ENCODE data around the gene PPEF2. TPM values are rescaled to one million over a fixed set of nuclear protein-coding genes. Genes with fewer than 3 reads are reported as not detected.

Gene PPEF2
- total RNA-seq, 3 donors from 2014 or later, result 0.15 to 0.33 TPM; not detected in 1

DNA sequence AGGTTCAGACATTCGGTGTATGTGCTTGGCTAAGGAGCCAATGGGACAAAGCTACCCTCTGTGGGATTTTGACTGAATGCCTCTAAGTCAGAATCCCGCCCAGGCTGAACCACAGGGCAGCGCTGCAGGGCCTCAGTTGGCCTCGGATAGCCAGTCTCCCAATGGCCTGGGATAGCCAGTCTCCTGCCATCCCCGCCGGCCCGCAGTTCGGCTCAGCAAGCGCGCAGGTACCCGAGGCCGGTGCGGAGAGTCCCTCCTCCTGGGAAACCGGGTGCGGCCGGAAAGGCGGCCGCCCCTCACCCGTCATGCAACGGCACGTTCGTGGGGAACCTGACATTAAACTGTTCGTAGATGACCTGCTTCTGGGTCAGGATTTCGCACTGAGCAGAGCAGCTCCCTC lies 16.1 kb downstream of the PPEF2 start:
- H3K27ac ChIP-seq, result no peak overlapping the region
- no peak for DNase-seq (ENCODE audit: low spot score in 2 of 2)
- no peaks in the 10 kb centered on the region for H3K4me1 ChIP-seq
- intact Hi-C loops (cut with DNase I; ENCODE audit: low total_unique reads), result no loop called here
- no peak for TF ChIP-seq POLR2A (IDR thresholded peaks at IDR 0.05)
- TF ChIP-seq POLR2AphosphoS5 (IDR thresholded peaks at IDR 0.05), result no peak
- TF ChIP-seq, protein P1, sequence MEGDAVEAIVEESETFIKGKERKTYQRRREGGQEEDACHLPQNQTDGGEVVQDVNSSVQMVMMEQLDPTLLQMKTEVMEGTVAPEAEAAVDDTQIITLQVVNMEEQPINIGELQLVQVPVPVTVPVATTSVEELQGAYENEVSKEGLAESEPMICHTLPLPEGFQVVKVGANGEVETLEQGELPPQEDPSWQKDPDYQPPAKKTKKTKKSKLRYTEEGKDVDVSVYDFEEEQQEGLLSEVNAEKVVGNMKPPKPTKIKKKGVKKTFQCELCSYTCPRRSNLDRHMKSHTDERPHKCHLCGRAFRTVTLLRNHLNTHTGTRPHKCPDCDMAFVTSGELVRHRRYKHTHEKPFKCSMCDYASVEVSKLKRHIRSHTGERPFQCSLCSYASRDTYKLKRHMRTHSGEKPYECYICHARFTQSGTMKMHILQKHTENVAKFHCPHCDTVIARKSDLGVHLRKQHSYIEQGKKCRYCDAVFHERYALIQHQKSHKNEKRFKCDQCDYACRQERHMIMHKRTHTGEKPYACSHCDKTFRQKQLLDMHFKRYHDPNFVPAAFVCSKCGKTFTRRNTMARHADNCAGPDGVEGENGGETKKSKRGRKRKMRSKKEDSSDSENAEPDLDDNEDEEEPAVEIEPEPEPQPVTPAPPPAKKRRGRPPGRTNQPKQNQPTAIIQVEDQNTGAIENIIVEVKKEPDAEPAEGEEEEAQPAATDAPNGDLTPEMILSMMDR (IDR thresholded peaks at IDR 0.05), result no peak
- H3K4me3 ChIP-seq, result no peak overlapping the region
- H3K9me3 ChIP-seq, result no peaks in the 10 kb centered on the region
- H3K36me3 ChIP-seq, result no peaks in the 10 kb centered on the region
- H3K27me3 ChIP-seq, result no peaks in the 10 kb centered on the region

DNA sequence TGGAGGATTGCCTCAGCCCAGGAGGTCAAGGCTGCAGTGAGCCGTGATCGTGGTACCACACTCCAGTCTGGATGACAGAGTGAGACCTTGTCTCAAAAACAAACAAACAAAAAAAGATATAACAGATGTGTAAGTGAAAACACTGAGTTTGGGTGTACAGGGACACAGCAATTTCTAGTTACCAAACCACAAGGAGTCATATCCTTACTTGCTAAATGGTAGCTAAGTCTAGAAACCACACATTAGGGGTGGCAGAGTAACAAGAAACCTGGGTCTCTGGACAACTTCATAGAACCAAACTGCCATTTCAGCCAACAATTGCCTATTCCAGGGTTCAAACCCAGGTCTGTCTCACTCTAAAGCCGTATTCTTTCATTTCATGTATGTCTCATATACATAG lies 20.8 kb downstream of the PPEF2 start:
- Histone ChIP-seq H3K27me3 (no peaks in the 10 kb centered on the region), H3K36me3 (no peaks in the 10 kb centered on the region), H3K27ac (no peak overlapping the region), H3K4me1 (no peaks in the 10 kb centered on the region), H3K9me3 (no peaks in the 10 kb centered on the region), H3K4me3 (no peak overlapping the region)
- no peak for TF ChIP-seq POLR2AphosphoS5 (IDR thresholded peaks at IDR 0.05)
- intact Hi-C loops (cut with DNase I; ENCODE audit: low total_unique reads), result no loop called here
- no peak for DNase-seq (ENCODE audit: low spot score in 2 of 2)

DNA sequence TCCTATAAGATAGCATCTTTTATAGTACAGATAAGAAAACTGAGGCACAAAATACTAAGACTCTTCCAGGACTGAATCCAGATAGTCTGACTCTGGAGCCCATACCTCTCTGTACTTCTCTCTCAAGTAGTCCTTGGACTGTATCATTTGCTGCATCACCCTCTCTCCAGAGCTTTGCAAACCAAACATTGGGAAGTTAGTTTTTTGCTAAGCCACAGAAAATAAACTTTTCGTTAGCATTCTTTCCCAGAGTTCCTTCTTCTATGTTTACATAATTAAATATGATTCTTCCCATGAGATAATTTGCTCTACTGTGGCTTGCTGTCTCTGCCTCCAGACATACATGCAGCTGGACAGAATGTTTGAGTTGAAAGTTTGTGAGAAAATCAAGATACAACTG lies 22.0 kb downstream of the PPEF2 start:
- no peak overlapping the region for H3K4me3 ChIP-seq
- intact Hi-C loops (cut with DNase I; ENCODE audit: low total_unique reads), result no loop called here
- no peaks in the 10 kb centered on the region for H3K4me1 ChIP-seq
- no peaks in the 10 kb centered on the region for H3K36me3 ChIP-seq
- no peaks in the 10 kb centered on the region for H3K27me3 ChIP-seq
- no peaks in the 10 kb centered on the region for H3K9me3 ChIP-seq
- no peak overlapping the region for H3K27ac ChIP-seq
- no peak for DNase-seq (ENCODE audit: low spot score in 2 of 2)
- TF ChIP-seq, protein P1 (IDR thresholded peaks at IDR 0.05), result no peak
- TF ChIP-seq POLR2A (IDR thresholded peaks at IDR 0.05), result no peak
- no peak for TF ChIP-seq POLR2AphosphoS5 (IDR thresholded peaks at IDR 0.05)

DNA sequence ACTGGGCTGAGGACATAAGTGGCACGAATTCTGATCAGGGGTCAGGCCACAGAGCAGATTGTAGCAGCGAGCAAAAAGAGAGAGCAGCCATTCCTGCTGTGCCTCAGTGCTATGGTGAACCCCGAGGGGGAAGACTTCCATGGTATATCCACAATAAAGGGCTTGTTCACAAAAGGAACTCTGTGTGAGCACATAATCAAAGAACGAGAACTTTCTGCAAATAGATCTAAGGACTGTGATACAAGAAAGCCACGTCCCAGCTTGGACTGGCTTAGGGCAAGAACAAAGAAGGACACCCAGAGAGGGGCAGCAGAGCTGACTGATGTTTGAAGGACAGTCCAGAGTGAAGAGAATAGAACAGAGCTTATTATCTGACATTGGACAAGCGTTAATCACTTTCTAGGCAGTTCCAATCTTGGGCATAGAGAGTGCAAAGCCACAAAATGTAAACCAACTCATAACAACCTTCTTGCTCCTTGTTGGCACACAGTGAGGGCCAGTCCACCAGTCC lies 24.0 kb downstream of the PPEF2 start:
- H3K4me3 ChIP-seq, result no peak overlapping the region
- intact Hi-C loops (cut with DNase I; ENCODE audit: low total_unique reads), result no loop called here
- no peaks in the 10 kb centered on the region for H3K4me1 ChIP-seq
- H3K36me3 ChIP-seq, result no peaks in the 10 kb centered on the region
- TF ChIP-seq POLR2AphosphoS5 (IDR thresholded peaks at IDR 0.05), result no peak
- TF ChIP-seq, protein P1 (IDR thresholded peaks at IDR 0.05), result no peak
- TF ChIP-seq POLR2A (IDR thresholded peaks at IDR 0.05), result no peak
- H3K9me3 ChIP-seq, result no peaks in the 10 kb centered on the region
- H3K27ac ChIP-seq, result no peak overlapping the region
- H3K27me3 ChIP-seq, result no peaks in the 10 kb centered on the region
- no peak for DNase-seq (ENCODE audit: low spot score in 2 of 2)

DNA sequence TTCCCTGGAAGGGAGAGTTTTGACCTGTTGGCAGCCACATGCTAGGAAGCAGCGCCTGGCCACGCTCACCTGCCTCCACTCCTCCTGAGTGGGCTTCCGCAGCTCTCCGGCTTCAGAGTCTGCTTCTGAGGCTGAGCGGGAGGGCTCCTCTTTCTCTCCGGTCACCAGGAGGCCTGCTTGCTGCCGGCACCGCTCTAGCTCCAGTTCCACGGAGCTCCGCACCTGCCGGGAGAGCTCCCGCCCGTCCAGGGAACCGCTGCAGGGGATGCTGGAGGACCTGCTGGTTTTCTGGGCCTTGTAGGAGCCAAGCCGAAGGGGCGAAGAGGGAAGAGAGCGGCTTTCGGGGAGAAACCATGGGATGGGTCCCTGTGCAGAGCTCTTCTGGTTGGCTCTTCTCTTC lies 26.0 kb downstream of the PPEF2 start:
- intact Hi-C loops (cut with DNase I; ENCODE audit: low total_unique reads), result no loop called here
- H3K4me1 ChIP-seq, result no peaks in the 10 kb centered on the region
- no peaks in the 10 kb centered on the region for H3K36me3 ChIP-seq
- DNase-seq (ENCODE audit: low spot score in 2 of 2), result no peak
- no peaks in the 10 kb centered on the region for H3K9me3 ChIP-seq
- H3K27ac ChIP-seq, result no peak overlapping the region
- no peak overlapping the region for H3K4me3 ChIP-seq
- TF ChIP-seq POLR2A (IDR thresholded peaks at IDR 0.05) (no peak), POLR2AphosphoS5 (IDR thresholded peaks at IDR 0.05) (no peak)
- no peaks in the 10 kb centered on the region for H3K27me3 ChIP-seq

DNA sequence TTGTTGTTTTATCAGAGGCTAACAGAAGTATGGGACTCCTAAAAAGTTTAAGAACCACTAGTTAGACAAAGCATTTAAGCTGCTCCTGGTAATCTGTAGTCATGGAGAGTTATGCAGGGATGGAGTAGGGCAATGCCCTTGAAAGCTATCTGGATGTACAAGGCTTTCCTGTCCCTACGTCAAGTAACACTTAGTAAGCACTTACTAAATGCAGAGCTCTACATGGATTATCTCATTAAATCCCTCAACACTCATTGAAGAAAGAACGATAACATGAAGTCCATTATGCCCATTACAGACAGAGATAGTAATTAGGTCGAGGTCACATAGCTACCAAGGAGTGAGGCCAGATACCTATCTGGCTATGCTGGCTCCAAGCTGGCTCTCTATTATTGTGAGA lies 33.2 kb downstream of the PPEF2 start:
- Histone ChIP-seq H3K4me3 (no peak overlapping the region), H3K27me3 (no peaks in the 10 kb centered on the region), H3K9me3 (no peaks in the 10 kb centered on the region), H3K36me3 (no peaks in the 10 kb centered on the region), H3K27ac (no peak overlapping the region), H3K4me1 (no peaks in the 10 kb centered on the region)
- DNase-seq (ENCODE audit: low spot score in 2 of 2), result no peak
- no peak for TF ChIP-seq POLR2A (IDR thresholded peaks at IDR 0.05)
- TF ChIP-seq POLR2AphosphoS5 (IDR thresholded peaks at IDR 0.05), result no peak
- TF ChIP-seq, protein P1 (IDR thresholded peaks at IDR 0.05), result no peak
- intact Hi-C loops (cut with DNase I; ENCODE audit: low total_unique reads), result no loop called here
